Upper lobe of left lung (tissue), 4 donors: ENCODE results near the gene VWA8.

Experiments
- EP300 ChIP-seq, 4 donors: sonication (generic); formaldehyde crosslinking; IDR thresholded peaks; one replicate each; pipeline ENCODE4 v1.5.1; 2017; ENCODE audit warnings: antibody characterized with exemption in 4 of 4, control low read depth in 2 of 4
- POLR2A ChIP-seq, 4 donors: fragments of 450-650 bp; IDR thresholded peaks; one replicate each; pipeline ENCODE4 v1.5.1; 2016 to 2017; ENCODE audit warnings: antibody characterized with exemption in 4 of 4, mild to moderate bottlenecking in 2 of 4
- POLR2AphosphoS5 ChIP-seq, 2 donors: sonication (generic); formaldehyde crosslinking; IDR thresholded peaks; one replicate each; pipeline ENCODE4 v1.5.1; 2017; ENCODE audit warnings: antibody characterized with exemption in 2 of 2

GRCh38 chr13:41621716-41622431 lies 339.0 kb downstream of the VWA8 start:
- TF ChIP-seq EP300 (IDR thresholded peaks at IDR 0.05) = no peak
- no peak for TF ChIP-seq POLR2AphosphoS5 (IDR thresholded peaks at IDR 0.05)
- no peak for TF ChIP-seq POLR2A (IDR thresholded peaks at IDR 0.05)
